Raji (cell line): ENCODE measurements around the gene KCNK4.
A peak's percentile ranks its signal among the peaks of the same experiment; 100 is the strongest.

Source experiments
- POLR2A ChIP-seq: IDR thresholded peaks from 2 replicates; pipeline ENCODE4 v1.6.1; 2011; ENCODE audit warnings: low read depth, low read length, control low read depth; ENCODE audit not compliant: insufficient read depth

The KCNK4 gene

DNA sequence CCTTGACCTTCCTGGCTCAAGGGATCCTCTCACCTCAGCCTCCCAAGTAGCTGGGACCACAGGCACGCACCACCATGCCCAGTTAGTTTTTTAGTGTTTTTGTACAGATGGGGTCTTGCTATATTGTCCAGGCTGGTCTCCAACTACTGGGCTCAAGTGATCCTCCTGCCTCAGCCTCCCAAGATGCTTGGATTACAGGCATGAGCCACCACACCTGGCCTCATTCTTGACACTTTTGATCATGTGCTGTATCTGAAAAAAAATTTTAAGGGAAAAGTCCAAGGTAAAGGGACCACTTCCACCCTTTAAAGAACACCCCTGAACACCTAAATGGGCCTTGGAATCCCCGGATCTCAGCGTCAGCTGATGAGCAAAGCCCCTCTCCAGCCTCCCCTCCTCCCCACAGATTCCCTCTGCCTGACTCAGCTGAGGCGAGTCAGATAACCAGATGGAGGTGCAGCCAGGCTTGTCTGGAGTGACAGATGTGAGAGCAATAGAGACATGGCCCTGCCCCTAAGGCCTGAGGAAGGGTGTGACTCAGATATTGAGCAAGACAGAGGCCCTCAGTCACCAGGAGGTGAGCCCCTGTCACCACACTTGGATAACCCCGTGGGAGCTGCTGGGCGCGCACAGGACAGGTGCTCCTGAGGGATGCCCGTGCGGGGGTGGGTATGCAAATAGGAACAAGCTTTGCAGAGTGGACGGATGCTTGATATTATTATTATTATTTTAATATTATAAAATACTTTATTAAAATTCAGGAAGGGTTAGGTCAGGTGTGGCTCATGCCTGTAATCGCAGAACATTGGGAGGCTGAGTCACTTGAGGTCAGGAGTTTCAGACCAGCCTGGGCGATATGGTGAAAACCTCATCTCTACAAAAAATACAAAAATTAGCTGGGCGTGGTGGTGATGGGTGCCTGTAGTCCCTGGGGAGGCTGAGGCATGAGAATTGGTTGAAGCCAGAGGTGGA, 43.9 kb downstream of the KCNK4 start:
- TF ChIP-seq POLR2A, result peak; percentile 54

DNA sequence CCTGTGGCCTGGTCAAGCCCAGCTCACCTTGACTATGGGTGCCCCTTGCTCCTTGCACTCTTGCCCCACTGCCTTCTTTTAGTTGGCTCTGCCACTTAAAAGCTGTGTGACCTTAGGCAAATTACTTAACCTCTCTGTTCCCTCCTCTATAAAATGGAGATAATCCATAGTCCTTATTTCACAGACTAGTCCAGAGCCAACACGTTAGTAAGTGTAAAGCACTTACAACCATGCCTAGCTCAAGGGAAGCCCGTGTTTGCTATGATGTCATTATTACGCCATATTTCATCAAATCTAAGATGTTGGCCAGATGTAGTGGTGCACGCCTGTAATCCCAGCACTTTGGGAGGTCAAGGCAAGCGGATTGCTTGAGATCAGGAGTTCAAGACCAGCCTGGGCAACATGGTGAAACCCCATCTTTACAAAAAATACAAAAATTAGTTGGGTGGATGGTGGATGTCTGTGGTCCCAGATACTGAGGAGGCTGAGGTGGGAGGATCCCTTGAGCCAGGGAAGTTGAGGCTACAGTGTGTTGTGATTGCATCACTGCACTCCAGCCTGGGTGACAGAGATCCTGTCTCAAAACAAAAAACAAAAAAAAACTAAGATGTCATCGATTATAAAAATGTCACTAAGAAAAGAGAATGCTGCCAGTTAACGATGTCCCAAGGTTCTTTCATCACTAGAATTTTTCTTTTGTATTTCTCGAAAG, 46.6 kb downstream of the KCNK4 start:
- no peak for TF ChIP-seq POLR2A

DNA sequence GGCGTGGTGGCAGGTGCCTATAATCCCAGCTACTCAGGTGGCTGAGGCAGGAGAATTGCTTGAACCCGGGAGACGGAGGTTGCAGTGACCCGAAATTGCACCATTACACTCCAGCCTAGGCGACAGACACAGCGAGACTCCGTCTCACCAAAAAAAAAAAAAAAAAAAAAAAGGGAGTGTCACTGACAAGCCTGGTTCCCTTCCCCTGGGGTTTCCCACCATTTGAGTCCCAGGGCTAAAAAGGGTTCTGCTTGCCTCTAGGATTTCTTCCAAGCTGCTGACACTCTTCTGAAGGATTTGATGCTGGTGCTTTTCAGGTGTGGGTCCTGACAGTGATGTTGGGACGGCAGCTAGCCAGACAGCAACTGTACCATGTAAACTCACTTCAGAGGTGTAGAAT, 47.6 kb downstream of the KCNK4 start:
- TF ChIP-seq POLR2A, result no peak

DNA sequence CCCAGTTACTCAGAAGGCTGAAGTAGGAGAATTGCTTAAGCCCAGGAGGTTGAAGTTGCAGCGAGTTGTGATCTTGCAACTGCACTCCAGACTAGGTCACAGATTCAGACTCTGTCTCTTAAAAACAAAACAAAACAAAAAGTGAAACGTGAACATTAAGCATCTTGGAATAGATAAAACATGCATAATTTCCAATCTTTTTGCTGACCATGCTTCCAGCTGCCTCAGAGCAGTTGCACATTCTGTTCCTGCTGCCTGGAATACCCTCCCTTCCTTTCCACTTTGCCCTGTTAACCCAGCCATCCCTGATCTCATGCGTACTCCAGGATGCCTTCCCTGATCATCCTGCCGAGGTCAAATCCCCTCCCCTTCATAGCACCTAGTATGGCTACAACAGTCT, 48.2 kb downstream of the KCNK4 start:
- TF ChIP-seq POLR2A, result no peak

DNA sequence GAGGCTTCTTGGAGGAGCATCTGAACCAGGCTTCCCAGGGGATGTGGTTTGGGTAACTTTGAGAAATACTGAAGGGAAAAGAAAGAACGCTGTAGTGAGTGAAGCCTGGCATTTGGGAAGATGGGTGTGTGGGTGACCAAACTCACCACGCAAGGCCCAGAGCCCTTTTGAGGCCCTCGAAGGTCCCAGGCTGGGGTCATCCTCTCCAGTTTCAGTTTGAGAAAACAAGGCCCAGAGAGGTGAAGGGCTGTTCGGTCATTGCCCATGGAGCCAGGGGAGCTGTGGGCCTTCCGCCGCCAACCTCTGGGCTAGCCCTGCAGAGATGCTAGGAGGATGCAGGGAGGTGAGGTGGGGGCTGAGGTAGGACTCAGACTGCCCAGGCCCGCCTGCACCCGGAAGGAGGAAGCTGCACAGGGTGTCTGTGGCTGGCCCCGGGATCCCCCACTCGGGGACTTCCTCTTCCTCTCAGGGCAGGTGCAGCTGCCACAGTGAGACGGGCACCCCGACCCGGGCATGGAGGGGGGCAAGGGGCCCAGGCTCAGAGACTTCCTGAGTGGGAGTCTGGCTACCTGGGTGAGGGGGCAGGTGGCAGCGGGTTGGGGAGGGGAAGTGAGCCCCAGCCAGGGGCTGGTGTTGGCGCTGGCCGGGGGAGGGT, 48.8 kb downstream of the KCNK4 start, which contains the start of gene CCDC88B:
TSS of gene CCDC88B (plus strand) at position 451 of the 655 bp plus-strand sequence. CDS start at position 514, 63 bp downstream.
- TF ChIP-seq POLR2A, result peak; percentile 79

DNA sequence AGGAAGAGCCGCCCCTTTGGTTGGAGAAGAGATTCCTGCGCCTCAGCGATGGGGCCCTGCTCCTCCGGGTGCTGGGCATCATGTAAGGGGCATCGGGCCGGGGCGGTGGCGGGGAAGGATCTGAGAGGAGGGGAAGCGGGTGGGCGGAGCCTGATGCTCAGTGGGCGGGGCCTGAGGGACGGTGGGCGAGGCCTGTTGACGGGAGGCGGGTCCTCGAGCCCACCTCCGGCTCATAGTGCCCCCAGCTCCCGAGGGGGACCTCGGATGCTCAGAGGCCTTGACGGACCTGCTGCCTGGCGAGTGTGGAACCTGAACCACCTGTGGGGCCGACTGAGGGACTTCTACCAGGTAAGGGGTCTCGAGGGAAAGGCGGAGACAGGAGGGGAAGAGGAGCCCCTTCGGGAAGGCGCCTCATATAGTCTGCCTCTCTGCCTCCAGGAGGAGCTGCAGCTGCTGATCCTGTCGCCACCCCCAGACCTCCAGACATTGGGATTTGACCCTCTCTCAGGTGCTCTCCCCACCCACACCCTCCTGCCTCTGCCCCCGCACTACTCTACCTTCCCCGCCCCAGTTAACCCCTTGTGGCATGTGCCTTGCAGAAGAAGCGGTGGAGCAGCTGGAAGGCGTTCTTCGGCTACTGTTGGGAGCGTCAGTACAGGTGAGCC, 49.7 kb downstream of the KCNK4 start:
- TF ChIP-seq POLR2A, result peak; percentile 69

DNA sequence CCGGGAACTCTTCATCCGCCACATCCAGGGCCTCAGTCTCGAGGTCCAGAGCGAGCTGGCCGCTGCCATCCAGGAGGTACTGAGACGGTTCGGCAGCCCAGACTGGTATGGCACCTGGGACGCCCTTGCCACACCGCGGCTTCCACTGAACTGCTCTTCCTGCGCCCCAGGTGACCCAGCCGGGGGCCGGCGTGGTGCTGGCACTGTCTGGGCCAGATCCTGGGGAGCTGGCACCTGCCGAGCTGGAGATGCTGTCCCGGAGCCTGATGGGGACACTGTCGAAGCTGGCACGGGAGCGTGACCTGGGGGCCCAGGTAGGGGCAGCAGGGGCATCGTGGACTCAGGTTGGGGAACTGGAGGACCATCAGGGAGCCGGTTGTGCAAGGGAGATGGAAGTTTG, 50.3 kb downstream of the KCNK4 start:
- no peak for TF ChIP-seq POLR2A

DNA sequence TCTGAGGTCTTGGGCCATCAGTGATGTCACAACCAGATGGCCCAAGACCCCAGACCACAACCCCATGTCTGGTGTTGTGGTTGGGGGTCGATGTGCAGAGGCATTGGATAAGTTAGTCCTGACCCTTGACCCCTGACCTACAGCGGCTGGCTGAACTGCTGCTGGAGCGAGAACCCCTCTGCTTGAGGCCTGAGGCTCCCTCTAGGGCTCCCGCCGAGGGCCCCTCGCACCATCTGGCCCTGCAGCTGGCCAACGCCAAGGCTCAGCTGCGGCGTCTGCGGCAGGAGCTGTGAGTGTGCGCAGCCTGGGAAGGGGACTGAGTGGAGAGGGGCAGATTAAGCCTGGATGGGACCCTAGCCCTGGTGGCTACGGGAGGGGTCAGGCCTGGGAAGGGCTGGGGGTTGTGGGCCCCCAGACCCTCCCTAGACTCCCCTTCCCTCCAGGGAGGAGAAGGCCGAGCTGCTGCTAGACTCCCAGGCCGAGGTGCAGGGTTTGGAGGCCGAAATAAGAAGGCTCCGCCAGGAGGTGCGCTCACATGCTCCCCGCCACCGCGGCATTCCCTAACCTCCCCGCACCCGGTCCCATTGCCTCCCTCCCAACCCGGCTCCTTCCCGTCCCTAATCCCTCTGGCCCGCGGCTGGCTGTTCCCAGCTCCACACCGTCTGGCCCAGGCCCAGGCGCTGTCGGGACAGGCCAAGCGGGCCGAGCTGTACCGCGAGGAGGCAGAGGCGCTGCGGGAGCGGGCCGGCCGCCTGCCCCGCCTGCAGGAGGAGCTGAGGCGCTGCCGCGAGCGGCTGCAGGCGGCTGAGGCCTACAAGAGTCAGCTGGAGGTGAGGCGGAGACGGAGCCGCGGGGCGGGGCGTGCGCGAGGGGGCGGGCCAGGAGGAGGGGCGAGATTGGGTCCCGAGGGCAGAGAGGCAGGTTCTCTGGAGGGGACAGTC, 51.0 kb downstream of the KCNK4 start:
- TF ChIP-seq POLR2A, result no peak; the same call in 1 of the 2 replicates

DNA sequence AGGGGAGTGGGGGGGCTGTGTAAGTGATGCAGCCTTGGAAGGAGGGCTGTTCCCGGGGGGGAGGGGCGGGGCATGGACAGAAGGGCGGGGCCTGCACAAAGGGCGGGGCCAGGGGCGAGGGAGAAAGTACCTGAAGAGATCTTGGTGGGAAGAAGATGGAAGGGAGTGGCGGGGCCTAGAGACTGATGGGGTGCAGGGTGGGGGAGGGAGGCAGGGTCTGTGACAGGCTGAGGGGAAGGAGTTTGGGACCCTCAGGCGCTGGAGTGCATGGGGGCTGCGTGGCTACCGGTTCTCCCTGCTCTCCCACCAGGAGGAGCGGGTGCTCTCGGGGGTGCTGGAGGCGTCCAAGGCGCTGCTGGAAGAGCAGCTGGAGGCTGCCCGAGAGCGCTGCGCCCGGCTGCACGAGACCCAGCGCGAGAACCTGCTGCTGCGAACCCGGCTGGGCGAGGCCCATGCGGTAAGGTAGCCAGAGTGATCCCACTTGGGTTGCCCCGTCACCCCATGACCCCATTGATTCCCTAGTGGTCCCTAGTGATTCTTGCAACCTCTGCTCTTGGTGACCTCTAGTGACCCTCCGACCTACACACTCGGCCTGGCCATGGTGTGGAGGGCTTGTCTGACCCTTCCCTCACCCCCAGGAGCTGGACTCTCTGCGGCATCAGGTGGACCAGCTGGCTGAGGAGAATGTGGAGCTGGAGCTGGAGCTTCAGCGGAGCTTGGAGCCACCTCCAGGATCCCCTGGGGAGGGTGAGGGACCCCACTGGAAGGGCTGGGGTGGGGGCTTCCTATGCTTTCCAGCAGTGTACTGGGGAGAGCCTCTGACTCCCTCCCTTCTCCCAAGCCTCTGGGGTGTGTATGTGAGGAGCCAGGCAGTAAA, 52.0 kb downstream of the KCNK4 start:
- no peak for TF ChIP-seq POLR2A

DNA sequence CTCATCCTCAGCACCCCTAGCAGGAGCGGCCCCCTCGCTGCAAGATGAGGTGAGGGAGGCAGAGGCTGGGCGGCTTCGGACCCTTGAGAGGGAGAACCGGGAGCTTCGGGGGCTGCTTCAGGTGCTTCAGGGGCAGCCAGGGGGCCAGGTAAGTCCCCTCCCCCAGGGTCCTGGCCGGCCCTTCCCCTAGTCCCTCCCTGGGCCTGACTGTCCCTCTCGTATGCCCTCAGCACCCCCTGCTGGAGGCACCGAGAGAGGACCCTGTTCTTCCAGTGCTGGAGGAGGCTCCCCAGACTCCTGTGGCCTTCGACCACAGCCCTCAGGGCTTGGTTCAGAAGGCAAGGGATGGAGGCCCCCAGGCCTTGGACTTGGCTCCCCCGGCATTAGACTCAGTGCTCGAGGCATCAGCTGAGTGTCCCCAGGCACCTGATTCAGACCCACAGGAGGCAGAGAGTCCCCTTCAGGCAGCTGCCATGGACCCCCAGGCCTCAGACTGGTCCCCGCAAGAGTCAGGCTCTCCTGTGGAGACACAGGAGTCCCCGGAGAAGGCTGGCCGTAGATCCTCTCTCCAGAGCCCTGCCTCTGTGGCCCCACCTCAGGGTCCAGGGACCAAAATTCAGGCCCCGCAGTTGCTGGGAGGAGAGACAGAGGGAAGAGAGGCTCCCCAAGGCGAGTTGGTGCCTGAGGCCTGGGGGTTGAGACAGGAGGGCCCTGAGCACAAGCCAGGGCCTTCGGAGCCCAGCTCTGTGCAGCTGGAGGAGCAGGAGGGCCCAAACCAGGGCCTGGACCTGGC, 52.9 kb downstream of the KCNK4 start:
- no peak for TF ChIP-seq POLR2A

DNA sequence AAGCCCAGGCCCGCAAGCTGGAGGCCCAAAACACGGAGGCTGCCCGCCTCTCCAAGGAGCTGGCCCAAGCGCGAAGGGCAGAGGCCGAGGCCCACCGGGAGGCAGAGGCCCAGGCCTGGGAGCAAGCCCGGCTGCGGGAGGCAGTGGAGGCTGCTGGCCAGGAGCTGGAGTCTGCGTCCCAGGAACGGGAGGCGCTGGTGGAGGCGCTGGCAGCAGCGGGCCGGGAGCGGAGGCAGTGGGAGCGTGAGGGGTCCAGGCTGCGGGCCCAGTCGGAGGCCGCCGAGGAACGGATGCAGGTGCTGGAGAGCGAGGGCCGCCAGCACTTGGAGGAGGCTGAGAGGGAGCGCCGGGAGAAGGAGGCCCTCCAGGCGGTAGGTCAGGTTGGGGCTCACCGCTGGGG, 53.7 kb downstream of the KCNK4 start:
- TF ChIP-seq POLR2A, result no peak

DNA sequence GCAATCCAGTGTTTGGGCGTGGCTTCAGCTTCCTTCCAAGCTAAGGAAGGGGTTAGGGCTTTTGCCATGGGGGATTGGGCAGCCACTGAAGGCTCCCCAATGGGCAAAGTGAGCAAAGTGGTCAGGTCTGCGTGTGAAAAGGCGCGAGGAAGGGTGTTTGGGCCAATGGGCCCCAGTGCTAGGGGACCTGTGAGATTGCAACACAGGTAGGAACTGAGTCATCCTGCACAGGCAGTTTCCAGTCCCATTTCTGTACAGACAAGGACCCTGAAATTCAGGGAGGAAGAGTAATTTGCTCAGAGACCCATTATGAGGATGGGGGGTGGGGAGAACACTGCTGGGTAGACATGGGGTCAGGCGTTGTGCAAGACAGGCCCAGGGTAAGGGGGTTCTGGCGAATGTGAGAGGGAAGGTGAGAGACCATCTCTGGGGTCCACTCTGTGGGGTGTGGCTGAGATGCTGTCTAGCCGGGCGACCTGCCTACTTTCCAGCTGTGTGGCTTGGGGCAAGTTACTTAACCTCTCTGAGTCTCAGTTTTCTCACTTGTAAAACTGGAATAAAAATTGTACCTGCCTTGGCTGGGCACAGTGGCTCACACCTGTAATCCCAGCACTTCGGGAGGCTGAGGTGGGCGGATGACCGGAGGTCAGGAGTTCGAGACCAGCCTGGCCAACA, 56.2 kb downstream of the KCNK4 start:
- TF ChIP-seq POLR2A, result no peak
